Trophoblast cell (in vitro differentiated cells and primary cell): Measurements from ENCODE around the gene CCDC154.

ENCODE experiments used
- DNase-seq, 2 donors: peaks; one replicate each; pipeline ENCODE4 v3.0.0-alpha.2; 2016
- H2AFZ ChIP-seq: 2 replicates; pipeline ENCODE4 v1.6.1; 2013; ENCODE audit warnings: low read length, moderate library complexity, mild to moderate bottlenecking; ENCODE audit not compliant: insufficient read depth, poor library complexity
- H2AK5ac ChIP-seq: 2 replicates; pipeline ENCODE4 v1.6.1; 2013; ENCODE audit warnings: mild to moderate bottlenecking, low read length
- H2BK120ac ChIP-seq: 2 replicates; pipeline ENCODE4 v1.6.1; 2013; ENCODE audit warnings: low read length, mild to moderate bottlenecking, moderate library complexity; ENCODE audit not compliant: insufficient read depth, poor library complexity
- H2BK12ac ChIP-seq: 2 replicates; pipeline ENCODE4 v1.6.1; 2013; ENCODE audit warnings: mild to moderate bottlenecking, low read length, moderate library complexity
- H2BK5ac ChIP-seq: 2 replicates; pipeline ENCODE4 v1.6.1; 2013; ENCODE audit warnings: low read length, low read depth, moderate library complexity, mild to moderate bottlenecking; ENCODE audit not compliant: poor library complexity
- H3K14ac ChIP-seq: 2 replicates; pipeline ENCODE4 v1.6.1; 2013; ENCODE audit warnings: mild to moderate bottlenecking, low read length
- H3K18ac ChIP-seq: 2 replicates; pipeline ENCODE4 v1.6.1; 2013; ENCODE audit warnings: mild to moderate bottlenecking, low read length
- H3K23ac ChIP-seq: 2 replicates; pipeline ENCODE4 v1.6.1; 2013; ENCODE audit warnings: low read length
- H3K27ac ChIP-seq: 2 replicates; pipeline ENCODE4 v1.5.1; 2013; ENCODE audit warnings: low read depth, mild to moderate bottlenecking, inconsistent platforms, low read length, moderate library complexity
- H3K27me3 ChIP-seq: 2 replicates; pipeline ENCODE4 v1.6.1; 2013; ENCODE audit warnings: inconsistent platforms, mild to moderate bottlenecking, low read length, moderate library complexity; ENCODE audit not compliant: insufficient read depth
- H3K36me3 ChIP-seq, 2 experiments: 1 replicate in 1 of 2; 2 replicates in 1 of 2; pipeline ENCODE4 v1.6.1; 2013; ENCODE audit warnings: low read length in 2 of 2, mild to moderate bottlenecking in 2 of 2, moderate library complexity in 1 of 2; ENCODE audit not compliant: insufficient read depth in 2 of 2, control insufficient read depth in 1 of 2
- H3K4ac ChIP-seq: 2 replicates; pipeline ENCODE4 v1.6.1; 2013; ENCODE audit warnings: low read depth, mild to moderate bottlenecking, low read length, moderate library complexity
- H3K4me1 ChIP-seq, 2 experiments: 1 replicate in 1 of 2; 2 replicates in 1 of 2; pipeline ENCODE4 v1.6.1; 2013; ENCODE audit warnings: low read length in 2 of 2, mild to moderate bottlenecking in 2 of 2, moderate library complexity in 1 of 2; ENCODE audit not compliant: insufficient read depth in 2 of 2, control insufficient read depth in 1 of 2
- H3K4me2 ChIP-seq: 2 replicates; pipeline ENCODE4 v1.6.1; 2013; ENCODE audit warnings: inconsistent platforms, mild to moderate bottlenecking, low read length, moderate library complexity
- H3K4me3 ChIP-seq: 2 replicates; pipeline ENCODE4 v1.5.1; 2013; ENCODE audit warnings: mild to moderate bottlenecking, low read depth, low read length, inconsistent platforms
- H3K79me1 ChIP-seq: one replicate; pipeline ENCODE4 v1.6.1; 2013; ENCODE audit warnings: low read length
- H3K79me2 ChIP-seq: 2 replicates; pipeline ENCODE4 v1.6.1; 2013; ENCODE audit warnings: low read length, mild to moderate bottlenecking; ENCODE audit not compliant: control insufficient read depth, insufficient read depth, poor library complexity
- H3K9ac ChIP-seq: 2 replicates; pipeline ENCODE4 v1.6.1; 2013; ENCODE audit warnings: mild to moderate bottlenecking, low read length
- H3K9me3 ChIP-seq: 2 replicates; pipeline ENCODE4 v1.6.1; 2013; ENCODE audit warnings: low read depth, mild to moderate bottlenecking, control low read depth, inconsistent platforms, low read length; ENCODE audit not compliant: insufficient read depth
- H4K12ac ChIP-seq: 2 replicates; pipeline ENCODE4 v1.6.1; 2013; ENCODE audit warnings: low read depth, mild to moderate bottlenecking, low read length, moderate library complexity
- H4K8ac ChIP-seq: 2 replicates; pipeline ENCODE4 v1.6.1; 2013; ENCODE audit warnings: low read depth, mild to moderate bottlenecking, low read length, moderate library complexity
- H4K91ac ChIP-seq: one replicate; pipeline ENCODE4 v1.6.1; 2013; ENCODE audit warnings: low read depth, mild to moderate bottlenecking, low read length, moderate library complexity
- WGBS: extraction: QIAGEN DNeasy Blood & Tissue Kit; methylation state at CpG from one replicate; pipeline ENCODE4 v1.1.7; 2013; ENCODE audit warnings: missing lambda C conversion rate; ENCODE audit not compliant: insufficient read length, insufficient coverage; ENCODE audit errors: extremely low coverage; 5-methylcytosine and 5-hydroxymethylcytosine counted together

Gene CCDC154

DNA sequence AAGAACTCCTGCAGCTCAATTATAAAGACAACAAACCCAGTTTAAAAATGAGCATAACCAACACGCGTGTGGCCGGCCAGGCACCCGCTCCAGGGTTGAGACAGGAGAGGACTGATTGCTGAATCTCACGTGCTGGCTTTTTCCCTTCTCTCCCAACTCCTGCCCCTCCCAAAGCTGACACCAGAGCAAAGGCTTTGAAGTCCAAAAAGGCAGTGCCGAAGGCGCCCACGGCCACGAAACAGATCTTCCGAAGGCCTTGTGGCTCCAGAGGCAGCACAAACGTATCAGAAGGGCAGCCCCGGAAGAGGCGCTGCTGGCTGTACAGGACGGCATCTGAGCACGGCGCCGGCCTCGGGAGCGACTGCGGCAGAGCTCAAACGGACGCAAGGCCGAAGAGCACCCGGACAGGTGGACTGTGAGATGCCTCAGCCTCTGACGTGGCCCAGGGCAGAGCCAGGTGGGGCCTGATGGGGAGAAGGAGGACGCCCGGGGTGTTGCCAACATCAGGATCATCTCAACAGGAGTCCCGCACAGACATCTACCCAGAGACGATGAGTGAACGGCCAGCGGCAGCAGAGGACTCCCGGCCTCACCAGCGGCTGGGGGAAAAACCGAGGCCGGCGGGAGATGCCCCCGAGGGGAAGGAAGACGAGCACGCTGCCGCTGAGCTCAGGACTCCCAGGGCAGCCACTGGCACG lies 20.0 kb upstream of the CCDC154 start:
- Histone ChIP-seq H3K4me2 (no peak overlapping the region), H3K18ac (no peak overlapping the region), H3K23ac (no peak overlapping the region), H3K14ac (no peak overlapping the region), H3K4ac (no peak overlapping the region), H3K9me3 (no peaks in the 10 kb centered on the region), H4K8ac (no peak overlapping the region), H3K36me3 (peaks cover 23 to 25% of the 10 kb centered on the region in 2 experiments), H3K27ac (no peak overlapping the region), H3K4me1 (peaks cover 5 to 6% of the 10 kb centered on the region in 2 experiments), H3K79me1 (no peaks in the 10 kb centered on the region), H3K4me3 (no peak overlapping the region), H3K27me3 (no peaks in the 10 kb centered on the region), H3K9ac (no peak overlapping the region), H2BK120ac (no peak overlapping the region), H2AFZ (no peak overlapping the region), H2AK5ac (no peak overlapping the region), H4K91ac (no peak overlapping the region), H2BK5ac (no peak overlapping the region), H4K12ac (no peak overlapping the region), H3K79me2 (no peaks in the 10 kb centered on the region), H2BK12ac (no peak overlapping the region)
- DNase-seq = no peak
- WGBS = no CpG with 5 or more reads among the region's 41 CpGs

DNA sequence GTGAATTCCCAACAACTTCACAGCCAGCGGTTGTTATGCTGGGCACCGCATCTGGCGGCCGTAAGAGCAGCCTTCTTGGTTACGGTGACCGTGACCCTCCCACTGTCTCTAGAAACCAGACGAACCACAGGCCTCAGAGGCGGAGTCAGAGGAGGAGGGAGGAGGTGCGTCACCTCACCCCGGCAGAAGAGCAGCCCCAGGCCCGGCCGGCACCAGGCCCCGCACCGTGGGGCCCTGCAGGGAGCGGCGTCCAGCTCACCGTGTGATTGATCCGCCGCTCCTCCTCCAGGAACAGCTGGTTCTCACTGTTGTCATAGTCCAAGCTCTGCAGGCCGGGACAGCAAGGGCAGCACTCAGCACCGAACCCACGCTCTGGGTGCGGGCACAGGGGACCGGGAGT lies 16.8 kb upstream of the CCDC154 start:
- Histone ChIP-seq H2BK12ac (no peak overlapping the region), H3K79me1 (no peaks in the 10 kb centered on the region), H3K14ac (no peak overlapping the region), H3K18ac (no peak overlapping the region), H3K4me2 (no peak overlapping the region), H4K91ac (no peak overlapping the region), H2AK5ac (no peak overlapping the region), H2BK120ac (no peak overlapping the region), H3K23ac (no peak overlapping the region), H3K4ac (no peak overlapping the region), H3K27me3 (no peaks in the 10 kb centered on the region), H3K9ac (no peak overlapping the region), H3K36me3 (peaks cover 46 to 48% of the 10 kb centered on the region in 2 experiments), H2BK5ac (no peak overlapping the region), H3K4me3 (no peak overlapping the region), H3K27ac (no peak overlapping the region), H3K79me2 (no peaks in the 10 kb centered on the region), H4K8ac (no peak overlapping the region), H4K12ac (no peak overlapping the region), H3K9me3 (no peaks in the 10 kb centered on the region), H2AFZ (no peak overlapping the region), H3K4me1 (peaks cover 5 to 6% of the 10 kb centered on the region in 2 experiments)
- no CpG with 5 or more reads among the region's 24 CpGs for WGBS
- no peak for DNase-seq

DNA sequence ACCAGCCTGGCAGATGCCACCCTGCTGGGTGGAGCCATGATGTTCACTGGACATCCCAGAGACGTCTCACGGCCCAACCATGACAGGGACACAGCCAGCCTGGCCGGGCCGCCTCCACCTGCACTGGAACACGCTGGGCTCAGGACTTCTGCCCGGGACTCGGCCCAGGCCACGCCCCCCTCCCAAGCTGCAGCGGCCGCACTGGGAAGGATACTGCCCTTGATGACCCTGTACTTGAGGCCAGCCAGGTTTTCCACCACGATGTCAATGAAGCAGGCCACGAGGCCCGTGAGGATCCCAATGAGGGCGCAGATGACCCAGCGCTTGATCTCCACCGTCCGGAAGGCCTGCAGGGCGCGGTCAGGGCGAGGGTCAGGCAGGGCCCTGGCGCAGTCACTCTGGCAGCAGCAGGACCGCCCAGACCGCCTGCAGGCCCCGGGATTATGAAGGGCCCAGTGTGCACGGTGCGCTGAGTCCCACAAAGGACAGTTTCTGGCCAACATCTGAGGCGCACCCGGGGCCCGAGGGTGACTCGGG lies 16.3 kb upstream of the CCDC154 start:
- no peak overlapping the region for H3K14ac ChIP-seq
- no peak overlapping the region for H4K91ac ChIP-seq
- no peak overlapping the region for H3K23ac ChIP-seq
- no peak overlapping the region for H3K9ac ChIP-seq
- no peak overlapping the region for H4K8ac ChIP-seq
- no peak overlapping the region for H2AFZ ChIP-seq
- H3K4me3 ChIP-seq = no peak overlapping the region
- no peak overlapping the region for H3K4ac ChIP-seq
- H2AK5ac ChIP-seq = no peak overlapping the region
- no peak for DNase-seq
- H3K27ac ChIP-seq = no peak overlapping the region
- WGBS = no CpG with 5 or more reads among the region's 30 CpGs
- H3K9me3 ChIP-seq = no peaks in the 10 kb centered on the region
- H3K79me1 ChIP-seq = no peaks in the 10 kb centered on the region
- no peaks in the 10 kb centered on the region for H3K79me2 ChIP-seq
- no peak overlapping the region for H4K12ac ChIP-seq
- H2BK120ac ChIP-seq = no peak overlapping the region
- peaks cover 5 to 6% of the 10 kb centered on the region in 2 experiments for H3K4me1 ChIP-seq
- peak overlapping the region; percentile 7 for H3K18ac ChIP-seq
- peaks cover 50 to 52% of the 10 kb centered on the region in 2 experiments for H3K36me3 ChIP-seq
- no peaks in the 10 kb centered on the region for H3K27me3 ChIP-seq
- no peak overlapping the region for H2BK12ac ChIP-seq
- no peak overlapping the region for H2BK5ac ChIP-seq
- H3K4me2 ChIP-seq = no peak overlapping the region

DNA sequence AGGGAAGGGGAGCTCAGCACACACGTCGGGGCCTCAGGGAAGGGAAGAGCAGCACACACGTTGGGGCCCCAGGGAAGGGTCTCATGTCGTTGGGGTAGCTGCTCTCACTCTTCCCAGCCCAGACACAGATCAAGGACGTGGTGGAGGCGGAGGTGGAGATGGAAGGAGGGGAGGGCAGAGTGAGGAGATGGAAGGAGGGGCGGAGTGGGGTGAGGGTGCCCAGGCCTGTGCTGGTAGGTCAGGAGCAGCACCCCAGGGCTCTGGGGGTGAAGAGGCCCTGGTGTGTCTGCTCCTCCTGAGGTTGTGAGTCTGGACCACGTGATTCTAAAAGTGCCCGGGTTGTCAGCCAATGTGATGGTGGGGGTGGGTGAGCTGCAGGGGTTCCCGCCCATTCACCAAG lies 15.6 kb upstream of the CCDC154 start:
- Histone ChIP-seq H3K9me3 (no peaks in the 10 kb centered on the region), H2BK120ac (no peak overlapping the region), H2BK5ac (no peak overlapping the region), H3K9ac (no peak overlapping the region), H4K12ac (no peak overlapping the region), H3K4ac (no peak overlapping the region), H3K4me2 (no peak overlapping the region), H2AK5ac (no peak overlapping the region), H3K36me3 (peaks cover 57 to 59% of the 10 kb centered on the region in 2 experiments), H2AFZ (no peak overlapping the region), H4K8ac (no peak overlapping the region), H3K18ac (no peak overlapping the region), H3K27ac (no peak overlapping the region), H3K79me2 (no peaks in the 10 kb centered on the region), H3K79me1 (no peaks in the 10 kb centered on the region), H4K91ac (no peak overlapping the region), H2BK12ac (no peak overlapping the region), H3K27me3 (no peaks in the 10 kb centered on the region), H3K23ac (no peak overlapping the region), H3K4me3 (no peak overlapping the region), H3K14ac (no peak overlapping the region), H3K4me1 (peaks cover 5 to 6% of the 10 kb centered on the region in 2 experiments)
- DNase-seq = no peak
- no CpG with 5 or more reads among the region's 10 CpGs for WGBS
